Measurements from ENCODE around the gene EPB41L1.

EPB41L1 gene

GRCh38 chr20:36175475-36175995 is 21.0 kb downstream of the EPB41L1 start:
- TF ChIP-seq USF1 (IDR thresholded peaks at IDR 0.05) (no peak), REST (IDR thresholded peaks at IDR 0.05; ENCODE audit: low read depth) (no peak), EP300 (IDR thresholded peaks at IDR 0.05; ENCODE audit: borderline replicate concordance) (no peak), YY1 (IDR thresholded peaks at IDR 0.05; ENCODE audit: low read depth) (no peak), MAX (IDR thresholded peaks at IDR 0.05) (no peak), CREB1 (IDR thresholded peaks at IDR 0.05; ENCODE audit: low read depth) (no peak), NFIC (IDR thresholded peaks at IDR 0.05) (no peak), TEAD4 (IDR thresholded peaks at IDR 0.05) (no peak), TCF12 (IDR thresholded peaks at IDR 0.05; ENCODE audit: low read depth) (no peak), FOXM1 (IDR thresholded peaks at IDR 0.05; ENCODE audit: borderline replicate concordance, low read depth) (no peak), TAF1 (IDR thresholded peaks at IDR 0.05; ENCODE audit: low read depth) (no peak), RAD21 (IDR thresholded peaks at IDR 0.05; ENCODE audit: low read depth) (no peak), CEBPB (IDR thresholded peaks at IDR 0.05) (no peak), ZBTB7A (IDR thresholded peaks at IDR 0.05; ENCODE audit: low read depth) (no peak), EGR1 (IDR thresholded peaks at IDR 0.05) (no peak)

- TF ChIP-seq TAF1 (IDR thresholded peaks at IDR 0.05; ENCODE audit: low read depth) (no peak), EP300 (IDR thresholded peaks at IDR 0.05; ENCODE audit: borderline replicate concordance) (no peak), CREB1 (IDR thresholded peaks at IDR 0.05; ENCODE audit: low read depth) (no peak), MAX (IDR thresholded peaks at IDR 0.05) (no peak), RAD21 (IDR thresholded peaks at IDR 0.05; ENCODE audit: low read depth) (no peak), TEAD4 (IDR thresholded peaks at IDR 0.05) (no peak), NFIC (IDR thresholded peaks at IDR 0.05) (no peak), CEBPB (IDR thresholded peaks at IDR 0.05) (no peak)
Measured at GRCh38 chr20:36177716-36178115, 23.2 kb downstream of the EPB41L1 start.

GRCh38 chr20:36179170-36179945 is 24.8 kb downstream of the EPB41L1 start:
- TF ChIP-seq ZBTB7A (IDR thresholded peaks at IDR 0.05; ENCODE audit: low read depth) (no peak), EP300 (IDR thresholded peaks at IDR 0.05; ENCODE audit: borderline replicate concordance) (no peak), RAD21 (IDR thresholded peaks at IDR 0.05; ENCODE audit: low read depth) (no peak), CREB1 (IDR thresholded peaks at IDR 0.05; ENCODE audit: low read depth) (no peak), TAF1 (IDR thresholded peaks at IDR 0.05; ENCODE audit: low read depth) (no peak), REST (IDR thresholded peaks at IDR 0.05; ENCODE audit: low read depth) (no peak), YY1 (IDR thresholded peaks at IDR 0.05; ENCODE audit: low read depth) (no peak), MAX (IDR thresholded peaks at IDR 0.05) (no peak), NFIC (IDR thresholded peaks at IDR 0.05) (no peak), TCF12 (IDR thresholded peaks at IDR 0.05; ENCODE audit: low read depth) (no peak), EGR1 (IDR thresholded peaks at IDR 0.05) (no peak), CEBPB (IDR thresholded peaks at IDR 0.05) (no peak), USF1 (IDR thresholded peaks at IDR 0.05) (no peak), FOXM1 (IDR thresholded peaks at IDR 0.05; ENCODE audit: borderline replicate concordance, low read depth) (no peak)

GRCh38 chr20:36180323-36180722 is 25.8 kb downstream of the EPB41L1 start:
- no peak for TF ChIP-seq MAX (IDR thresholded peaks at IDR 0.05)
- no peak for TF ChIP-seq TCF12 (IDR thresholded peaks at IDR 0.05; ENCODE audit: low read depth)
- no peak for TF ChIP-seq RAD21 (IDR thresholded peaks at IDR 0.05; ENCODE audit: low read depth)
- TF ChIP-seq EGR1 (IDR thresholded peaks at IDR 0.05) = no peak
- no peak for TF ChIP-seq TEAD4 (IDR thresholded peaks at IDR 0.05)
- no peak for TF ChIP-seq EP300 (IDR thresholded peaks at IDR 0.05; ENCODE audit: borderline replicate concordance)

GRCh38 chr20:36181934-36182603 is 27.5 kb downstream of the EPB41L1 start:
- TF ChIP-seq NFIC (IDR thresholded peaks at IDR 0.05) (no peak), REST (IDR thresholded peaks at IDR 0.05; ENCODE audit: low read depth) (no peak)

Measured in Ishikawa (cell line).